Effector memory CD8-positive, alpha-beta T cell (primary cell): ENCODE results near the gene PDIA3.

Experiments used
- ATAC-seq: fragments of 150-1000 bp; cut with Tn5 transposase; replicated peaks from 2 replicates; pipeline ENCODE4 v1.10.0; 2021; ENCODE audit warnings: mild to moderate bottlenecking, moderate library complexity
- DNase-seq, 3 experiments: peaks; one replicate each; pipeline ENCODE4 v3.0.0; 2021
- H3K27ac Mint-ChIP-seq, 2 donors: one replicate each; pipeline ENCODE4 v1.8.0; 2022; ENCODE audit warnings: mild to moderate bottlenecking in 2 of 2, mixed read lengths in 2 of 2, moderate library complexity in 2 of 2
- H3K27me3 Mint-ChIP-seq, 2 donors: one replicate each; pipeline ENCODE4 v1.8.0; 2022; ENCODE audit warnings: mixed read lengths in 2 of 2
- H3K36me3 Mint-ChIP-seq: one replicate; pipeline ENCODE4 v1.8.0; 2022; ENCODE audit warnings: mild to moderate bottlenecking, moderate library complexity, mixed read lengths; ENCODE audit not compliant: insufficient read depth
- H3K4me1 Mint-ChIP-seq, 2 donors: one replicate each; pipeline ENCODE4 v1.8.0; 2022; ENCODE audit warnings: low read depth in 2 of 2, mixed read lengths in 2 of 2
- H3K4me3 Mint-ChIP-seq, 2 donors: one replicate each; pipeline ENCODE4 v1.8.0; 2022; ENCODE audit warnings: mild to moderate bottlenecking in 2 of 2, mixed read lengths in 2 of 2, moderate library complexity in 2 of 2
- H3K9me3 Mint-ChIP-seq, 2 donors: one replicate each; pipeline ENCODE4 v1.8.0; 2022; ENCODE audit warnings: mixed read lengths in 2 of 2

PDIA3 gene

GRCh38 chr15:43762824-43763223, 16.6 kb downstream of the PDIA3 start:
- Mint-ChIP-seq H3K27me3 (no peaks in the 10 kb centered on the region), H3K36me3 (peaks cover 100% of the 10 kb centered on the region), H3K4me3 (no peak overlapping the region), H3K9me3 (no peaks in the 10 kb centered on the region), H3K27ac (peak overlapping the region in 1 of 2 donors; percentile 57), H3K4me1 (peaks cover 0 to 9% of the 10 kb centered on the region in 2 donors)
- DNase-seq (no peak), ATAC-seq (no peak)

- Mint-ChIP-seq H3K4me3 (no peak overlapping the region), H3K4me1 (peaks cover 0 to 5% of the 10 kb centered on the region in 2 donors), H3K27me3 (no peaks in the 10 kb centered on the region), H3K36me3 (peaks cover 100% of the 10 kb centered on the region), H3K27ac (peak overlapping the region in 1 of 2 donors; percentile 57), H3K9me3 (no peaks in the 10 kb centered on the region)
- ATAC-seq (no peak), DNase-seq (no peak)
These were observed 17.7 kb downstream of the PDIA3 start for GRCh38 chr15:43763819-43764446.

GRCh38 chr15:43769584-43770228, 23.5 kb downstream of the PDIA3 start:
- Mint-ChIP-seq H3K4me3 (no peak overlapping the region), H3K27me3 (no peaks in the 10 kb centered on the region), H3K27ac (no peak overlapping the region), H3K36me3 (peaks cover 93% of the 10 kb centered on the region), H3K4me1 (no peaks in the 10 kb centered on the region), H3K9me3 (no peaks in the 10 kb centered on the region)
- ATAC-seq: peak; percentile 83
- peak; percentile 46 to 58 (median 58) for DNase-seq

- H3K36me3 Mint-ChIP-seq: peaks cover 86% of the 10 kb centered on the region
These were observed 25.6 kb downstream of the PDIA3 start for GRCh38 chr15:43771816-43772215.

GRCh38 chr15:43772624-43773023, 26.4 kb downstream of the PDIA3 start:
- Mint-ChIP-seq H3K4me3 (no peak overlapping the region), H3K9me3 (no peaks in the 10 kb centered on the region), H3K36me3 (peaks cover 86% of the 10 kb centered on the region), H3K27me3 (no peaks in the 10 kb centered on the region), H3K27ac (peak overlapping the region in 1 of 2 donors; percentile 93), H3K4me1 (peaks cover 4 to 12% of the 10 kb centered on the region in 2 donors)
- DNase-seq: no peak
- ATAC-seq: no peak

More at GRCh38 chr15:43771816-43772215, 25.6 kb downstream of the PDIA3 start:
- H3K4me1 Mint-ChIP-seq: peaks cover 0 to 6% of the 10 kb centered on the region in 2 donors
- H3K27ac Mint-ChIP-seq: peak overlapping the region in 1 of 2 donors; percentile 66
- DNase-seq: no peak
- no peak overlapping the region for H3K4me3 Mint-ChIP-seq
- H3K9me3 Mint-ChIP-seq: no peaks in the 10 kb centered on the region
- ATAC-seq: no peak
- no peaks in the 10 kb centered on the region for H3K27me3 Mint-ChIP-seq

DNA sequence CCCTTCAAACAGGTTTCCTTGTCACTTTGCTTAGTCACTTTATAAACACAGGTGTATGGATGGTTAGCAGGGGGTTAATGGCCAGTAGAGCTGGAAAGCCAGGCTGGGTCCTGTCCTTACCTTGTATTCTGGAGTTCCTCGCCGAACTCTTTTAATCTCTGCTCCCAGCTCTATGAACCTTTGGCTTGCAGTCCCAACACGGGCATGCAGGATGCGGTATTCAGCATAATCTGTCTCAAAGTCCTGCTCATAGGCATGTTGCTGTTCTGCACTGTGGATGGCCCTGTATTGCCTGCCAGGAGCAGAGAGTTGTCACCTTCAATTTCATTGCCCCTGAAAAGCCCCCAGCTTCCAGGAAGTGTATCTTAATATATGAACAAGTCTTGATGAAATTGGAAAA, 27.8 kb downstream of the PDIA3 start:
- H3K36me3 Mint-ChIP-seq: peaks cover 77% of the 10 kb centered on the region
- no peaks in the 10 kb centered on the region for H3K27me3 Mint-ChIP-seq
- DNase-seq (no peak), ATAC-seq (no peak)
- peak overlapping the region; percentile 17 to 93 for H3K27ac Mint-ChIP-seq
- H3K4me3 Mint-ChIP-seq: no peak overlapping the region
- H3K4me1 Mint-ChIP-seq: peaks cover 8 to 17% of the 10 kb centered on the region in 2 donors
- no peaks in the 10 kb centered on the region for H3K9me3 Mint-ChIP-seq

DNA sequence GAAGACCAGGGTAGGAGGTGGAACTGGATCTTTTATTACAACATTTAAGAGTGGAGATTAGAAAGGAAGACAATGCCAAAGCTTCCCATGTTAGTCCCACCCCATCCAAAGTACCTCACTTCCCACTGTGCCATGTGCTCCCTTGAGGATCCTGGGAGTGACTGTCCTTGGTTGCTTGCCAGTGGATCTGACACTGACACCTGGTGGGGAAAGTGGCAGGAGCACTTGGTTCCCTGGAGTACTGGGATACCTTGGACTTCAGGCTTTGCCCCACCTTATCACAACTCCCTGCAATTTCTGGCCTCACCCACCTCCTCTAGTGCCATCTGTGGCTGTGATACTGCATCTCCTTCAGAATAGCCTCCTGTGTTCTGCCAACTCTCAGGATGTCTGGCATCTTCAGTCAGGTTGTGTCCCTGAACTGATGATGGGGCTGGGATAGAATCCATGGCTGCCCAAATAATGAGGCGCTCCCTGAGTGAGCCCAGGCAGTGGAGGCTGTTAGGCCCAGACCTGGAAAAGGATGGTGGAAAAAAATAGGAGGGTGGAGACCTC, 29.2 kb downstream of the PDIA3 start:
- DNase-seq: no peak
- Mint-ChIP-seq H3K4me3 (peak overlapping the region; percentile 94 to 97), H3K4me1 (peaks cover 10 to 19% of the 10 kb centered on the region in 2 donors), H3K27me3 (no peaks in the 10 kb centered on the region), H3K9me3 (no peaks in the 10 kb centered on the region), H3K36me3 (peaks cover 64% of the 10 kb centered on the region), H3K27ac (peak overlapping the region in 1 of 2 donors; percentile 93)
- ATAC-seq: no peak

DNA sequence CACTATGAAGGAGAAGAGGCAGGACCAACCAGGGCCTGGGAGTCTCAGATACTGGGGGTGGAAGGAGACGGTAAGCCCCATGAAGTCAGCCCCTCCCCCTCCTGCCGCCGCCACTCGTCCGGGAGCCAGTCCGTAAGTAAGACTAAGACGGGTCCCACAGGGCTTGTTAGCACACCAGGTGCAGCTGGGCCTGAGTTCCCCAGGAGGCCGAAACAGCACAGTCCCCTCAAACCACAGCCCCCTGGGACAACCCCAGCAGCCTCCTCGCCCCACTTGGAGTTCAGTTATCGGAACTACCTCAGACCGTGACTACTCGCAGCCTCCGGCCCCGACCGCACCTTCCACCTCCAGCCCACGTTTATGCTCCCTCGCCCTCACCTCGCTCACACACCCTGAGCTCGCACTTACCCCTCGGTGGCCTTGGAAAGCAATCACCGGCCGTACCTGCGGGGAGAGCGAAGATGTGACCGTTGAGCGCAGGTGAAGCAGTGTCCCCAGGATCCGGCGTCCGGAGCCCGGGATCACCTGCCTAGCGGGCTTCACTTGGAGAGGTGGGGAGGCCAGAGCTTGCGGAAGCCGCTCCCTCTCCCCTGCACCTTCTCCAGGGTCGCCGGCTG, 30.0 kb downstream of the PDIA3 start:
- Mint-ChIP-seq H3K4me3 (peak overlapping the region; percentile 94 to 97), H3K4me1 (peaks cover 10 to 19% of the 10 kb centered on the region in 2 donors), H3K9me3 (no peaks in the 10 kb centered on the region), H3K27me3 (no peaks in the 10 kb centered on the region), H3K27ac (peak overlapping the region in 1 of 2 donors; percentile 93), H3K36me3 (peaks cover 56% of the 10 kb centered on the region)
- peak; percentile 5 for ATAC-seq
- peak in 2 of 3 experiments; percentile 17 for DNase-seq

DNA sequence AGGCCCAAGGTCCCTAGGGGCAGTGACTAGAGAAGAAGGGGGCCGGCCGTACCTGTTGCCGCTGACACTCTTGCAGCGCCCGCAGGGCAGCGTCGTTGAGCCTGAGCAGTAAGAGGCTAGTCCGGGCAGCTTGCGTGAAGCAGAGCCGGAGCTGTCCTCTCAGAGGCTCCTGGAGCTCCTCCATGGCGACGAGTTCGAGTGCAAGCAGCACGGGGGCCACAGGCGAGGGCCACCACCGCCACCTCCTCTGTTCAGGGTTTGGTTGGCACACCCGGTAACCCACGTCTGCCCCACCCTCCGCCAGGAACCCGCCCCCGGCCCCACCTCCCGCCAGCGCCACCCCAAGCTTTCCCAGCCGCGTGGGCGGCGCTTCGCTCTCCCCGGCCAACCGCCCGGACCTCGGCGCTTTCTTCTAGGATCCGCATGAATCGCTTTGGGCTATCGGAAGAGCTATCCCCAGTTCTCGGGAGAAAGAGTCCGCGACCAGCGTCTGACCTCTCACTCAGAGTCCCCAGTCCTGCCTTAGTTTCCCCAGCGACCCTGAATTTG, 30.6 kb downstream of the PDIA3 start, which contains the start of gene ELL3:
TSS of gene ELL3 (minus strand) at position 249 of the 549 bp plus-strand sequence. CDS start at position 184, 65 bp downstream.
- peak; percentile 77 for ATAC-seq
- Mint-ChIP-seq H3K4me1 (peaks cover 10 to 19% of the 10 kb centered on the region in 2 donors), H3K27ac (peak within 1 kb of the TSS; percentile 90 to 93), H3K27me3 (no peaks in the 10 kb centered on the region), H3K9me3 (no peaks in the 10 kb centered on the region), H3K4me3 (peak within 1 kb of the TSS; percentile 94 to 97), H3K36me3 (peaks cover 51% of the 10 kb centered on the region)
- DNase-seq: peak in 2 of 3 experiments; percentile 60 to 62

DNA sequence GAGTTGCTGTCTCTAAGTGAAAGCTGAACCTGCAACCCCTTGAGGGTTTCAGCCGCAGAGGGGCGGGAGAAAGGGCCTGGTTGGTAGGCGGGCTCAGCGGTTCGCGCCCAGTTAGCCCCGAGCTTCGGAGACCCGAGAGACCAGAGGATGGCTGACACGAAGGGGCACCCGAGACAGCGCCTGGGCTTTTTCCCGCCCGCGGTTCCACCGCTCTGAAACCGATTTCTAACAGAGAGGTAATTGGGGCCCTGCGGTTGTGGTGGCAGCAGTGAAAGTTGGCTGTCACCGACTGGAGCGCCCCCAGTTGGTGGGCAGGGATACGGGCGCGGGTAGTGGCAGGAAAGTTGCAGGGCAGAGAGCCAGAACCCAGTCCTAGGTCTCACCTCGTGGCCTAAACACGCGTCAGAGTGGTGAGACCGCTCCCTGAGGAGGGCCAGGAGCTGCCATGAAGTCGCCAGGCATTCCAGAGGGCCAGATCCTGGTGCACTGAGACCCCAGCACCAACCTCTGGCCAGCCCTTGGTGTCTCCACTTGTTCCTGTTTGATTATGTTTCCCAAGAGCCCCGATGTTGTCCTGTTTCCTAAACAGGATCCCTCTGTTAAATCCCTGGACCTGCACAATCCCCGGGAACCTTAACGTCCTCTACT, 31.2 kb downstream of the PDIA3 start:
- H3K4me1 Mint-ChIP-seq: peaks cover 10 to 19% of the 10 kb centered on the region in 2 donors
- peak overlapping the region; percentile 90 to 93 for H3K27ac Mint-ChIP-seq
- no peaks in the 10 kb centered on the region for H3K9me3 Mint-ChIP-seq
- DNase-seq: peak; percentile 83 to 85 (median 85)
- peak; percentile 78 for ATAC-seq
- H3K36me3 Mint-ChIP-seq: peaks cover 45% of the 10 kb centered on the region
- H3K27me3 Mint-ChIP-seq: no peaks in the 10 kb centered on the region
- H3K4me3 Mint-ChIP-seq: peak overlapping the region; percentile 94 to 97

DNA sequence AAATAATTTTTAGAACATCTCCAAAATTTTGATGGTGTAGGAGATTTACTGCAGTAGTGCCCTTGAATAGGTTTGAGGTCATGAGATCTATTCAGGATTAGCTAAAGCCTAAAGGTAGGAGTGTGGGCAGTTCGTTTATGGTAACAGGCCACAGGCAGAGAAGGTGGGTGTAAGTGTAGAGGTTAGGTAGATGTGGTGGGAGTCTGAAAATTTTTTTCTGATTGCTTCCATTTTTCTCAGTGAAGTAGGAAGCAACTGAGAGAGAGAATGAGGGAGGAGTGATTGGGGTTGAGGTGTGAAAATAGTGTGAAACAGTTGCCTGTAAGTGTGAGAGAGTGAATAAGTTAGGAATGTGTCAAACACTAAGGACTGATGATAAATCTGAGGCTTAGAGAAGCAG, 32.8 kb downstream of the PDIA3 start:
- DNase-seq (no peak), ATAC-seq (no peak)
- Mint-ChIP-seq H3K4me1 (peaks cover 10 to 19% of the 10 kb centered on the region in 2 donors), H3K9me3 (no peaks in the 10 kb centered on the region), H3K4me3 (no peak overlapping the region), H3K27ac (no peak overlapping the region), H3K27me3 (no peaks in the 10 kb centered on the region), H3K36me3 (peaks cover 31% of the 10 kb centered on the region)

- Mint-ChIP-seq H3K4me1 (peaks cover 15 to 28% of the 10 kb centered on the region in 2 donors), H3K27me3 (no peaks in the 10 kb centered on the region), H3K27ac (peak overlapping the region; percentile 22 to 26), H3K36me3 (peaks cover 26% of the 10 kb centered on the region), H3K4me3 (peak overlapping the region in 1 of 2 donors; percentile 42), H3K9me3 (no peaks in the 10 kb centered on the region)
- DNase-seq: no peak
- no peak for ATAC-seq
These were observed 43.2 kb downstream of the PDIA3 start for GRCh38 chr15:43789409-43789808.
